IPS-11a (cell line): Measurements from ENCODE around the gene METTL21C.

ENCODE experiments used
- H3K4me3 ChIP-seq: one replicate; pipeline ENCODE4 v1.5.1; 2013; ENCODE audit warnings: low read depth, low read length, control low read depth

Gene METTL21C

DNA sequence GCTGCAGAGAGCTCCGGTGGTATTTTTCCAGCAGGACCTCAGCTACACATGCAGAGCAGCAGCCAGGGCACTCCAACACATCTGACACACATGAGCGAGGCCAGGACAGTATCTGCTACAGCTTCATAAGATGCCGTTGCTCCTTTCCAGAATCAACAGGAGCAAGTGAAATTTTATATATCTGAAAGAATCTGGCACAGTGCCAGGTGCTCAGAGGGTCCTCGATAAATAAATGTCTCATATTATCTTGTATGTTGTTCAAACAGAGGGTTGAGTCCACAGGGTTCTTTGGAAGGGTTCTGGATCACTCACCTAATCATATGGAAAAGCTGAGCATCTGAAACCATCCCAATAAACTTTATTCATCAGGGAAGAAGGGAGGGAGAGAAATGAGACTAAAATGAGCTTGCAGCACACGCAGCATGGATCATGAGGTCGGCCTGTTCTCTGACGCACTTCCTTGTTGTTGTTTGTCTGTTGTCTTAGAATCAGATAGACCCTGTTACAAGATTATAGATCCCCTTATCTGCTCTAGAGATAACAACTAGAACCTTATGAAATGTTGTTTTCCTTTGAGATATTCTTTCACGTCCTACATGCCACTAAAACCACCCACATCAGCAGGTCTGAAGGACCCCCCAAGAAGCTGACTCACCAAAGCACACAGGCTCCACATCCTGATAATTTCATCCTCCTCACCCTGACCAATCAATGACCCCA is 3.2 kb upstream of the METTL21C start:
- H3K4me3 ChIP-seq: no peak overlapping the region

DNA sequence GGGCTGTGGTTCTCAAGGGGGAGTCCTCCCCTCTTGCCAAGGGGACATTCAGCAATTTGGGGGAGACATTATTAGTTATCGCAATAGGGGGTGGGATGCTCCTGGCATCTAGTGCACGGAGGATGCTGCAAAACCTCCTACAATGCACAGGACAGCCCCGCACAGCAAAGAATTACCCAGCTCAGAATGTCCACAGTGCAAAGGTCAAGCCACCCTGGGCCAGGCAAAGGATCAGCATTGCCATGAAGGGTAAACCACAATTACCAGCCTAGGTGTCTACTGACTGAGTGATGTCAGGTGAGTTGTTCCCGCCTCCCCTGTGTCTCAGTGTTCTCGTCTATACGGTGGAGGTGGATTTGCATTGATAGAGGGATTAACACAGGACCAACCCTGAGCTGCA is 2.4 kb upstream of the METTL21C start:
- no peak overlapping the region for H3K4me3 ChIP-seq

DNA sequence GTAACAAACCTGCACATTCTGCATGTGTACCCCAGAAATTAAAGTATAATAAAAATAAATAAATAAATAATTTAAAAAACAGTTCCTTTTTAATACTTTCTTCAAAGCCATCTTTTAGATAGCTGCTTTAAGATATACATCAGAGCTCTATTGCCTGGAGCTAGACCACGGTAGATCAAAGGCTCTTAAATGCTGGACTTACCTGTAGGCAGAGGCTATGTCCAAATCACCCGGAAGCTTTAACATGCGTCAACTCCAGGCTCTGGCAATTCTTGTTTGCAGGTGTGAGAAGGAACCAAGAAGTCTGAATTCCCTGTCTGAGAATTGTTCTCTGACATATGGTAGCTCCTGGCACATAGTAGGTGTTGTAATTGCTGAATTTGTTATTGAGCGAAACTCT is 1.6 kb upstream of the METTL21C start:
- H3K4me3 ChIP-seq: no peak overlapping the region

DNA sequence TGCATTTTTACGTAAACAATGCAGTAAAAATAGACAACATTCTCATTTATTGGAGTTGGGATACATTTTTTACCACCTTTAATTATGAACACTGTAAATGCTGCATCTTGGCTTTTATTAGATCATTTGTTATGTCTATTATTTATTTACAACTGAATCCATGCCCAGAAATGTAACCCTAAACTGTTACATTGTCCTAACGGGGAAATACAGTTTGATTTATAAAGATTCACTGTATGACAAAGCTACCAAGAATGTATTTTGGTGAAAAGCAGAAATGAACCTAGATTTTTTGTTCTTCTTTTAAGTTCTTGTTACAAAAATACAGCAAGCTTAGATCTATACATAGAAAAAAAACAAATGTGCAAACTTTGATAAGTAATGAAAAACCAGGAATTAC is 1.1 kb downstream of the METTL21C start:
- no peak overlapping the region for H3K4me3 ChIP-seq

DNA sequence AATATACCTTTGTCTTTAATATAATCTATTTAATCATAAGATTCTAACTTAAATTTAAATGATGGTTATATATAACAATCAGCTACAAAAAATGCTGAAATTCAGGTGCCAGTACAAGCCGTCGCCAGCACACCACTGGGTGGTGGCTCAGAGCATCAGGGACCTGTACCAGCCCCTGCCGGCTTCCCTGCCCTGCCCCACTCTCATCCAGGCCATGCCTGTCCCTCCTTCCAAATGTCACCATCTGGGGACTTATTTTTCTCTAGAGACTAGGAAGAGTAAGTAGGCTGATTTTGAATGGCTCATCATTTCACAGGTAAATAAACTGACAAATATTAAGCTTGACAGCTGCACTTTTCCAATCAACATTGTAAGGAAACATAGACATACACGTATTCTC is 1.6 kb downstream of the METTL21C start:
- H3K4me3 ChIP-seq: no peak overlapping the region

DNA sequence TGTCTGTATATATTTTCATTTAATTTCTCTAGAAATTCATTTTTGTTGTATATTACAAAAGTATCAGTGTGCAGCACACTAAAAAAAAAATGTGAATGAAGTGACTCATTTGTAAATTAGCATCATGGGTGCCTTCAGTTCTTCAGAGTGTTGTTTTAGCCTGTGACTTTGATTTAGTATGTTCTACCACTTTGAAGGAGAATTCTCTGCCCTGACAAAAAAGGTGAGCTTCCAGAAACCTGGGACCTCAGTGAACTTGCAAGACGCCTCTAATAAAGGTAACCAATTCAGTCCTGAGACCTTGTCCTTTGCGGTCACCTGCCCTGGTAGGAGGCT is 2.4 kb downstream of the METTL21C start:
- H3K4me3 ChIP-seq: no peak overlapping the region

DNA sequence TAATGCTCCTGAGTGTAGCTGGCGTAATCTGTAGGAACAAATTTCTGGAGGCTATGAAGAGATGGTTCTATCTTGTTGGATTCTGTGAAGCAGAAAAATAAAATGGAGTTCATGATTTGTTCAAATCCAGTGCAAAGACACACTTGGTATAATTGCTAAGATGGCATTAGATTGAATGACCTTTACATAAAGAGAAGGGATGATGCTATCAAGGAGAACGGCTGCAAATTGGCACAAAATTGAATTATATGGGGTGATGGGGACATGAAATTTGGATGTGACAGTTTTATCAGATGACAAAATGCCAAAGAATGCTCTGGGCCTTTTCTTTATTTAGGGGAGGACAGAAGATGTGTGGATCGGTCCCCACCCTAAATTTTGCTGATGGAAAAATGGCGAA is 4.0 kb downstream of the METTL21C start:
- H3K4me3 ChIP-seq: no peak overlapping the region

DNA sequence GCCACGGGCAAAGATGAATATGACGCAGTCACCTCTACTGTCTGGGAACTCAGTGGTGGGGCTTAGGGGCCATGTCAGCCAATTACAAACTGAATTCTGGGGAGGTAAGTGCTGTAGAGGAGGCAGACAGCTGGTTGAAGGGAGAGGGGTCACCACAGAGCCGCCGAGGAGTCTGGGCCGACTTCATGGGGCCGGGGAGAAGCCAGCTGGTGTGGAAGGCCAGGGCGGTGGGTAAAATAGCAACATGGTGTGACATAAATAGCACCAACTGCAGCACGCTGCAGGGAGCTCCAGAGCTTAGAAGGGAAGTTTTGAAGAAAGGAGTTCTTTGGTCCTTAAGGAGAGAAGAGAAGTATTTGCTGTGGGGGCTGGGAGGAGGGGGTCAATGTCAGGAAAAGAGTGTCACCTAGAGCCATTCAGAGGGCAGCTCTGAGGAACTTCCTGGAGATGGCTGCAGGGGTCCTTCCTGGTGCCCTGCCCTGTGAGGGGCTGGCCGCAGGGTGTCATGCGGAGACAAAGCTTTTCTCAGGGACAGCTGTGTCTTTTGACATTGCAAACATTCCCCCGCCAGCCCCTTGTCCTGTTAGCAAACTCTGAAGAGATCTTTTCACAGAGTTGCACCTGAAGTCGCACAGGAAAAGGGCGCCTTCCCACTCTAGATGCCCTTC is 6.4 kb downstream of the METTL21C start:
- no peak overlapping the region for H3K4me3 ChIP-seq

DNA sequence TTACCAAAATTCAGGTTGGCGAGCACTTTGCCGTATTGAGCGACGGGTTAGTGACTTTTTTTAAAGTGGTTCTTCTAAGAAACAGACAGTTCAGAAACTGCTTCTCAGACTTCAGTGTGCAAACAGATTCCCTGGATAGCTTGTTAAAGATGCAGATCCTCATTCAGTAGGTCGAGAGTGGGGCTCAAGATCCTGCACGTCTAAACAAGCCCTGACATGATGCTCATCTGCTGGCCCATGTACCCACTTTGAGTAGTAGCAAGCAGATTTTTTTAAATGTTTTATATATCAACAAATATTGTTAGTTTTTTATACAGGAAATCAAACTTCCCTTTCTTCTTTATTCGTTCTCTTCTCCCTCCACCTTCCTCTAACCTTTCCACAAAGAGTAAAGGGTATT is 7.3 kb downstream of the METTL21C start:
- H3K4me3 ChIP-seq: no peak overlapping the region

DNA sequence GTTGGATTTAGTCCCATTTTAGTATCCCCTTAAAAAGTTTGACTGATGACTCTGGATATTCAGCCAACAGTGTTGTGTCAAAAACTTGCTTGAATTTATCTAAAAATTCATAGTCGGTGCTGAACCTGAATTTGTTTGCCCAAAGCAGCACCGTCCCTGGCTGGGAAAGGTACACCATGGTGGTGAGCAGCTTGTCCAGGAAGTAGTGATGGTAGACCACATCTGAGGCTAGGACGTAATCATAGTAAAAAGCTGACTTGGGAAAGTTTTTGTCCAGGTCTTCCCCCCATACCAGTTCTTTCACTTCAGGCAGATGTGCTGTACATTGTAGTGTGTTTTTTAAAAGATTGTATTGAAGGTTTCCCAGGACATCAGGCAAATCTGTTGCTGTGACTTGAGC is 8.8 kb downstream of the METTL21C start:
- no peak overlapping the region for H3K4me3 ChIP-seq

DNA sequence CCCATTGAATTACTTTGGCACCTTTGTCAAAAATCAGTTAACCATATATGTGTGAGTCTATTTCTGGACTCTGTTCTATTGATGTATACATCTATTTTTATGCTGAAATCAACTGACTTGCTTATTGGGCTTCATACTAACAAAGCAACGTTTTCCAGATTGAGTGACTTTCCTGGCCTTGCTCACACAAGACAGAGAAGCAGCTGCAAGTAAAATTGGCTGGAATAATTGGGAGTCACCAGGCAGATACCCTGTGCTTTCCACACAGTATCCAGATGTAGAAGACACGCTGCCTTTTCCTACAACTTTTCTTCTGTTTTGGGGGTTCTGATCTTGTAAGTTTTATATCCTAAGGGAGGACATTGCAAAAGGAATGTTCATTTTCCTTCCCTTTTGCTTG is 11.2 kb downstream of the METTL21C start:
- no peak overlapping the region for H3K4me3 ChIP-seq

DNA sequence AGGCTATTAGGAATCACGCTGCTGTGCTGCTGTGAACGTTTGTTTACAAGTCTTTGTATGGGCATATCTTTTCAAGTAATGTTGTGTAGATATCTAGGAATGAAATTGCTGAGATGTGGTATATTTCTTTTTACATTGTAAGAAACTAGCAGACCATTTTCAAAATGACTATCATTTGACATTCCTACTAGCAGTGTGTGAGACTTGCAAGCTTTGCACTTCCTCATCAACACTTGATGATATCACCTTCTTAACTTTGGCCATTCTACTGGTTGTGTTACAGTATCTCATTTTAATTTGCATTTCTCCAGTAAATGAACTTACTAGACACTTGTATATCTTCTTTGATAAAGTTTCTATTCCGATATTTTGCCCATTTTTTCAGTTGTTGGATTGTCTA is 12.1 kb downstream of the METTL21C start:
- no peak overlapping the region for H3K4me3 ChIP-seq

DNA sequence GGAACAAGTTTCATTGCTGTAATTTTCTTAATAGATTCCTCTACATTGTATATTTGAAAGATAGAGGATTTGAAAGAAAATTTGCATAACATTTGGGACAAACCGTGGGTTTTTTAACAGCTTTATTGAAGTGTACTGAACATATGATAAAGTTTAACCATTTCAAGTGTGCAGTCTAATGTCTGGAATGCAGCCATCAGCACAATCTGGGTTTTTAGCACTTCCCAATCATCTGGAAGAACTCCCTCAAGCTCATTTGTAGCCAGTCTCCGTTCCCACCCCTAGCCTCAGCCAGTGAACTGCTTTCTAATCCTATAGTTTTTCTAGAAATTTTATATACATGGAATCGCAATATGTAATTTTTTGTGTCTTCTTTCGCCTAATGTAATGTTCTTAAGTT is 12.6 kb downstream of the METTL21C start:
- H3K4me3 ChIP-seq: no peak overlapping the region

DNA sequence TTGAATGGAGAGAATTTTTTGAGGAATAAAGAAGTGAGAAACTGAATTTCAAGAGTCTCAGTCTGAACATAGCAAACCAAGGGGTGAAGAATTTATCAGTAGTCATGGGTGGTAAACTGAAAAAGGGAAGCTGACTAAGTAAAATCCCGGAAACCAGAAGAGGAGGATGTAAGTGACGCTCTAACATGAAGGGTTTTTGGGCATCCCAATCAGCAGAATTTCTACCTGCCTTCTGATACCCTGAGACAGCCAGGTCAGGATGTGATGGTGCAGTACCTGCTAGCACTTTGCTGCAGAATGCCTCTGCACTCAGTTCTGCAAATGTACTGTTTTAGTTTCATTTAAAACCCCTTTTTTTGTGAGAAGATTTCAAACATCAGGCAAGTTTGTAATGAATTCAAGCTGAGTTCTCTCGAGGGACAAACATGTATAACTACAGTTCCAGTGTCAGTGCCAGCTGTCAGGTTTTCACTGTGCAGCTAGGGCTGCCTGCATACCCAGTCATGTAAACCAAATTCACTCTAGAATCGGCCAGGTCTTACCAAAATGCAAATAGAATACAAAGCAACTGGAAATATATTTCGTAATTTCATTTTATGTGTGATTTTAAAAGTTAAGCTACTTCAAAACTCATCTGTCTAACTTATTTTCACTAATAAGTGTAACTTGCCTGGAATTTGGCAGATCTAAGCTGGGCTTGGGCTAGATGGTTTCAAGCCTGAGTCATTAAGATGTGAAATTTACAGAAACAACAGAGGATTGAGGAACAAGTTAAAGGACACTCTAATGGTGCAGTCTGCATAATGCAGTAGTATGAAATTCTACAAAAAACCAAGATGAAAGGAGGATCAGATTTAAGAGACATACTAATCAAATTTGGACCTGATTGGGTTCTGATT is 13.8 kb downstream of the METTL21C start:
- H3K4me3 ChIP-seq: no peak overlapping the region

DNA sequence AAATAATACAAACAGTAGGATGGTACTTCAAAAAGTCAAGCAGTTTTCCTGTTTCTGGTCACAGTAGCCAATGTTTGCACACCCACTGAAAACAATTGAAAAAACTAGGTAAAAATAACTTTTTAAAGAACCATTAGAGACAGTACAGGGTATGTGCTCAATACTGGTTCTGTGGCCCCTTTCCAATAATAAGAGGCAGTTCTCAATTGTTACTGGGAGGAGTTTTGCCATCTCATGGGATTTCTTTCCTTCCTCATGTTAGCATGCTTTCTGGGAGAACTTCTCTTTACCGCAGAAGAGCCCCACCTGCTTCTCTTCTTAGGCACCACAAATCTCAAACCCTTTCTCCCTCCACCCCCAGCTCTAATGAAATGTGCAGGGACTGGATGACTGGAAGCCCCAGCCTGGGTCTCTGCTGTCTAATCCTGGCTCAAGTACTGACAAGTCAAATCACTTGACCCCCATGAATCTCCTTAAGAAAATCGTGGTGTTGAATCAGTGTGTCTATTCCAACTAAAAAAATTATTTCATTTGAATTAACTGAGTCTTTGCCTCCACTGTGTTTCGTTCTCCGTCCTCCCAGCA is 14.6 kb downstream of the METTL21C start:
- no peak overlapping the region for H3K4me3 ChIP-seq

DNA sequence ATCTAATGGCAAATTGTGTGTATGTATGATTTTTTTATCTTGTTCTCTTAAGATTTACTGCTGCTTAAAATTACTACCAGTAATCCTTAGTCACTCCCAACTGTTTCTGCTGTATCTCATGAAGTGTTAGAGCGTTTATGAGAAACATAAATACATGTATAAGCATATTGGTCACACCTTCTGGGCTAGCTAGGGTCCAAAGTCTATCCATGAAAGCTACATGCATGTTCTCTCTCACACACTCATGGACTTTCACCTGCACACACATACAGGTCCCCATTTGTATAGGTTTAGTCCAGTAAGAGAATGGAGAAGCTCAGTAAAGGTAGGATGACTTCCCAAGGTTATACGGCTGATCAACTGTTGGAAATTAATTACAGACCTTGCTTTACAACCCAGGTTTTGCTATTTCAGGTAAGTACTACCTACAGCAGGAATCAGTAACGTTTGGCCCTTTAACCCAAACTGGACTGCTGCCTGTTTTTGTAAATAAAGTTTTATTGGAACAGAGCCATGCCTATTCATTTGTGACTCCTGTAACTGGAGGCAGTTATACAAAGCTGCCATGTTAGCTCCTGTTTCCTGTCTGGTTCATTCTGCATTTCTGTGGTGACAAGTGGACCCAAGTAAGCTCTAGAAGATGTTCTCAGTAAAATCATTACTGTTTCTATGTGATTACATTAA is 15.3 kb downstream of the METTL21C start:
- H3K4me3 ChIP-seq: no peak overlapping the region

DNA sequence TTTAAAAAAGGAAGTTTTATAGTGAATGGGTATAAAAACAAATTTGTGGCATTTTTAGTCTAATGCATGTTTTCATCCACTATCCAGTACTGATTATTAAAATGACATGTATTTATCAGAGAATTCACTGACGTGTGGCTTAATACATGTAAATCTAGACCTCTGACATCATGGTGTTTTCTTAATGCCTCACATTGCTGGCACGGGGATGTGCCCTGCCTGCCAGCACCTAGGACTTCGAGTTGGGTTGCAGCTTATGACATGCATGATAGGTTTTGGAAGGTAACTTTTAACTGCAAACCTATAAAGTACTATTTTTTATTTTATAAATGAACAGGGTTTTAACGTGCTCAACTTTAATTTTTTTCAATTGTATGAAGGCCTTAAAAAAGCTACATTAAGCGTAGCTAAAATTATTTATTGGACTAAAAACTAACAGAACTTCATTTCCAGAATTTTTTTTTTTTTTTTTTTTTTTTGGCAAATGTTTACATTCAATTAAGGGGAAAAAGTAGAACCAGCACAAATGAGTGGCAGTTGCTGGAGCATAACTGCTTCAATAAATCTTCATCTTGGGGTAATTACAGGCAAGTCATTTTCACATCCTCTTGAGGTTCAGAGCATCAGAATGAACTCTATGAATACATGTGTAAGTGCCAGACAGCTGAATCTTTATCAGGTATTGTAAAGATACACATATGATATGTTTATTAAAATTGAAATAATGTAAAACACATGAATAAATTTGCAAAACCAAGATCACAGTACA is 16.3 kb downstream of the METTL21C start:
- no peak overlapping the region for H3K4me3 ChIP-seq

DNA sequence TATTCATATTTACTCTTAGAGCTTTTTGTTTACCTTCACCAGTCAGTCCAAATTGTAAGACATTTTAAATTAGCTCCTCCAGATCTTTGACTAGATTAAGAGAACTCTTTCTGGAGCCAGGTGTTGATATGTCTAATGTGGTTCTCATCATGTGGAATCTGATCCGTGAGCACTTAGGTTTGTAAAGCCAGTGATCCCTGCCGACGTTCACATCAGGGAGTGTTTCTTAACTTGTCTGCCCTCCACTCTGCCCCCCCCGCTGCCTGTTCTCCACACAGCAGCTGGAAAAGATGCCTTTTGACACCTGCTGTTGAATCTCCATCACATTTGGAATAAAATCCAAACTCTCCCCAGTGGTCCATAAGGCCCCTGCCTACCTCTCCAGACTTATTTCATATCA is 17.7 kb downstream of the METTL21C start:
- H3K4me3 ChIP-seq: no peak overlapping the region

DNA sequence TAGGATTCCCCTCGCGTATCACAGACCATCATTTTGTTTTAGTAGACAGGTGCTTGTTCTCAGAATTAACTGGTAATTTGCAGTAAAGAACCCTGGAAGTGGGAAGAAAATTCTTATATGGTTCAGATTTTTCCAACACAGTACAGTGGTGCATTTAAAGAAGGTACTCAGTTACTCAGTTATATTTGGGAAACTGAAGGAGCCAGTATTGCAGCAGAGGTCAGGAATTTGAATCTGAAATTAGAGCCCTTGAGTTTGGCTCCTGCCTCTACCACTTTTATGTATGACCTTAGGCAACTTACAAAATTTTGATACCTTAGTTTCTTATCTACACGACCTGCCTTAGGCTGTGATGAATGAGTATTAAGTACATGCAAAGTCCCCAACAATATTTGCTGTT is 19.7 kb downstream of the METTL21C start:
- no peak overlapping the region for H3K4me3 ChIP-seq

DNA sequence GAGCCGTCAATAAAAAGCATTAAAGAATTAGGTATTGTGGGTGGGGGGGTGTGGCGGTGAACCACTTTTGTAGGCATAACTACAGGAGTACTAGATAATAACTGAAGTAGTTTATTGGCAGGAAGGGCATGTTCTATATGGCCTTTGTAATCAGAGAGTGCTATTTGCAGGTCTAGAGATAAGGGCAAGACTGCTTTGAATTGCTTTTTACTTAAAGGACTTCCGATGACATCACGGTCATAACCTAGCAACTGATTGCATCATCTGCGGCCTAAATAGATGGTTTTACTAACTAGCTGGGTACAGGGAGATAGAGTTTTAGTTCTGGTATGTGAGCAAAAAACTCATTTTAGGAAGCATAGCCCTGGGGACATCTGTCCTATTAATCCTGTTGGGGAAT is 24.7 kb downstream of the METTL21C start:
- H3K4me3 ChIP-seq: no peak overlapping the region
